Measurements from ENCODE around the gene LDHD.
"Not testable (repeated sequence)": the region's sequence is repeated elsewhere in the genome, so short reads cannot be mapped to it uniquely, and the experiment has no call there.

The LDHD gene

GRCh38 chr16:75143941-75144340 lies 27.4 kb upstream of the LDHD start:
- TF ChIP-seq CTCF (IDR thresholded peaks at IDR 0.05; ENCODE audit: control extremely low read depth, extremely low read depth, low read depth, missing control alignments), result no peak
- CTCF ChIA-PET, result no interaction called here
- no peak for DNase-seq (ENCODE audit: extremely low spot score)
- POLR2A ChIA-PET, result no interaction called here

- no peak for TF ChIP-seq CTCF (IDR thresholded peaks at IDR 0.05; ENCODE audit: control extremely low read depth, extremely low read depth, low read depth, missing control alignments)
- DNase-seq (ENCODE audit: extremely low spot score), result no peak
- ChIA-PET POLR2A (no interaction called here), CTCF (interaction anchor here (1.2 kb wide), 1 partner anchor 28 kb away, joined by 4 read pairs; no protein-coding TSS in a partner anchor)
Measured at GRCh38 chr16:75139498-75139897, 22.9 kb upstream of the LDHD start.

GRCh38 chr16:75138636-75139035 lies 22.1 kb upstream of the LDHD start:
- TF ChIP-seq CTCF (IDR thresholded peaks at IDR 0.05; ENCODE audit: control extremely low read depth, extremely low read depth, low read depth, missing control alignments), result no peak
- POLR2A ChIA-PET, result no interaction called here
- no peak for DNase-seq (ENCODE audit: extremely low spot score)
- CTCF ChIA-PET, result interaction anchor here (0.9 kb wide), 1 partner anchor 20 kb away, joined by 3 read pairs; no protein-coding TSS in a partner anchor

GRCh38 chr16:75138233-75138632 lies 21.7 kb upstream of the LDHD start:
- ChIA-PET CTCF (interaction anchor here (0.9 to 1.1 kb wide), 2 partner anchors 20 to 264 kb away, joined by 3 read pairs; no protein-coding TSS in a partner anchor), POLR2A (no interaction called here)
- DNase-seq (ENCODE audit: extremely low spot score), result no peak
- no peak for TF ChIP-seq CTCF (IDR thresholded peaks at IDR 0.05; ENCODE audit: control extremely low read depth, extremely low read depth, low read depth, missing control alignments)

- DNase-seq (ENCODE audit: extremely low spot score), result no peak
- TF ChIP-seq CTCF (IDR thresholded peaks at IDR 0.05; ENCODE audit: control extremely low read depth, extremely low read depth, low read depth, missing control alignments), result no peak
- ChIA-PET POLR2A (no interaction called here), CTCF (interaction anchor here (1.2 to 2.3 kb wide), 2 partner anchors 17 to 20 kb away, joined by 3 to 13 read pairs; no protein-coding TSS in a partner anchor)
Measured at GRCh38 chr16:75131081-75131480, 14.5 kb upstream of the LDHD start.

- POLR2A ChIA-PET, result no interaction called here
- no peak for TF ChIP-seq CTCF (IDR thresholded peaks at IDR 0.05; ENCODE audit: control extremely low read depth, extremely low read depth, low read depth, missing control alignments)
- no peak for DNase-seq (ENCODE audit: extremely low spot score)
- CTCF ChIA-PET, result interaction anchor here (1.2 to 2.3 kb wide), 2 partner anchors 17 to 19 kb away, joined by 3 to 13 read pairs; no protein-coding TSS in a partner anchor
Measured at GRCh38 chr16:75130150-75130771, 13.7 kb upstream of the LDHD start.

- CTCF ChIA-PET, result interaction anchor here (2.3 kb wide), 1 partner anchor 19 kb away, joined by 13 read pairs; no protein-coding TSS in a partner anchor
- POLR2A ChIA-PET; DNase-seq (ENCODE audit: extremely low spot score): not testable (repeated sequence)
Measured at GRCh38 chr16:75129421-75130149, 13.0 kb upstream of the LDHD start.

All from GM10248 (cell line).